Heart left ventricle (tissue), 16 donors: ENCODE measurements around the gene ABCB4. TPM values are rescaled to one million over a fixed set of nuclear protein-coding genes. Genes with fewer than 3 reads are reported as not detected.

Source experiments
- ATAC-seq, 4 donors: fragments of 200-7000 bp; cut with Tn5 transposase; one replicate each; pipeline ENCODE4 v1.9.1; 2020 to 2022; ENCODE audit warnings: moderate library complexity in 4 of 4, mild to moderate bottlenecking in 3 of 4, moderate number of reproducible peaks in 1 of 4
- DNase-seq, 5 donors: peaks; one replicate each; pipeline ENCODE4 v3.0.0-alpha.2; 2020
- H3K27ac ChIP-seq, 12 donors: fragments of 200-600 bp; sonication (generic) in 4 of 12; one replicate each; pipeline versions ENCODE4 v1.5.0 to v1.8.0; 2016 to 2022; ENCODE audit warnings: mild to moderate bottlenecking in 2 of 12
- H3K27me3 ChIP-seq, 9 donors: fragments of 200-600 bp; sonication (generic) in 2 of 9; one replicate each; pipeline versions ENCODE4 v1.5.1 to v1.8.0; 2016 to 2022; ENCODE audit warnings: mild to moderate bottlenecking in 3 of 9
- H3K36me3 ChIP-seq, 9 donors: fragments of 200-600 bp; sonication (generic) in 2 of 9; one replicate each; pipeline versions ENCODE4 v1.5.0 to v1.8.0; 2018 to 2022; ENCODE audit warnings: mild to moderate bottlenecking in 2 of 9
- H3K4me1 ChIP-seq, 12 donors: fragments of 200-600 bp; sonication (generic) in 4 of 12; one replicate each; pipeline versions ENCODE4 v1.5.0 to v1.8.0; 2016 to 2022; ENCODE audit warnings: mild to moderate bottlenecking in 3 of 12
- H3K4me3 ChIP-seq, 12 donors: fragments of 200-600 bp; sonication (generic) in 4 of 12; one replicate each; pipeline versions ENCODE4 v1.5.0 to v1.8.0; 2017 to 2022; ENCODE audit warnings: mild to moderate bottlenecking in 9 of 12, moderate library complexity in 4 of 12
- H3K9me3 ChIP-seq, 12 donors: fragments of 200-600 bp; sonication (generic) in 4 of 12; one replicate each; pipeline versions ENCODE4 v1.5.0 to v1.8.0; 2016 to 2022; ENCODE audit warnings: mild to moderate bottlenecking in 1 of 12
- CTCF ChIP-seq, 12 donors: fragments of 200-600 bp; sonication (generic) in 4 of 12; IDR thresholded peaks; one replicate each; pipeline versions ENCODE4 v1.5.0 to v1.8.0; 2018 to 2022; ENCODE audit warnings: antibody characterized with exemption in 12 of 12, mild to moderate bottlenecking in 5 of 12
- POLR2A ChIP-seq, 2 donors: fragments of 450-650 bp; IDR thresholded peaks; one replicate each; pipeline ENCODE4 v1.6.1; 2017; ENCODE audit warnings: antibody characterized with exemption in 2 of 2, mild to moderate bottlenecking in 2 of 2, moderate library complexity in 2 of 2
- WGBS, 4 donors: extraction: QIAGEN DNeasy Blood & Tissue Kit in 2 of 4; methylation state at CpG; one replicate each; pipeline versions ENCODE4 v1.1.5 to v1.1.7; 2013 to 2018; 5-methylcytosine and 5-hydroxymethylcytosine counted together
- intact Hi-C, 10 donors: fragments of 100-400 bp; cut with DNase I; formaldehyde crosslinking; loops; one replicate each; pipeline versions ENCODE4 v1.11.1 to v1.14.2; 2022
- polyA plus RNA-seq, 2 donors: library from polyadenylated mRNA; stranded (reverse); fragments of 200-250 nt; gene quantifications; one replicate each; pipeline ENCODE4 v1.2.3, GENCODE V29; 2013
- total RNA-seq, 9 donors: library from RNA; depleted of rRNA in 2 of 9; stranded (reverse); fragments of >200 nt in 2 of 9; fragmentation: NEBNext Ultra II Directional in 3 of 9; extraction: Animal tissue kit (Norgen Biotek cat#: 25700) in 3 of 9; gene quantifications; one replicate each; pipeline versions ENCODE4 v1.1.0 to v1.2.4, GENCODE V29; 2016 to 2023
- donor health status: ischemic (EF 13 %, LVEDD 7.1; RV severe dilation, severe dysfunction).
- donor health status: healthy with polysubstance abuse.
- donor health status: DM: no; HTN: yes; CAD: no.
- donor health status: DM: no; HTN: no; CAD: no.
- donor health status: ischemic (EF 25% LVEDD 6.9; RV normal size, moderate dysfunction).
- donor health status: ischemic (EF 25% LVEDD 5.7; RV mildly dilated, moderate dysfunction).
- donor health status: healthy.
- donor health status: DM: yes; HTN: yes; CAD: no.
- donor health status: ischemic (EF 35%, LVEDD 5.7; RV mildly dilated, moderate dysfunction).
- donor health status: nonischemic (EF 11% LVEDD 7.7; RV severe dilation, severe dysfunction).
- donor health status: DM: yes; HTN: yes; CAD: no.
- donor health status: PGD.
- donor health status: ischemic (EF 29% LVEDD 5.4; RV normal size, mild dysfunction).
- donor health status: nonischemic (EF 23%, LVEDD 6.1; RV moderate dilation, normal function).

ABCB4 gene
- total and polyA plus RNA-seq, 11 donors = 0.87 to 9.6 (median 6.8) TPM

GRCh38 chr7:87432536-87432935 is 42.9 kb downstream of the ABCB4 start:
- 86 to 91% (median 90%) methylated on average over 2 of the region's 2 CpGs for WGBS, 4 donors
- Histone ChIP-seq H3K27ac (no peak overlapping the region), H3K27me3 (no peaks in the 10 kb centered on the region), H3K4me3 (no peak overlapping the region), H3K9me3 (no peaks in the 10 kb centered on the region), H3K4me1 (no peaks in the 10 kb centered on the region), H3K36me3 (peaks cover 0 to 35% (median 5%) of the 10 kb centered on the region in 9 donors)
- no peak for DNase-seq
- no peak for TF ChIP-seq CTCF (IDR thresholded peaks at IDR 0.05)
- intact Hi-C loops = no loop called here
- ATAC-seq = no peak

GRCh38 chr7:87427288-87427687 is 48.2 kb downstream of the ABCB4 start:
- ATAC-seq = peak in 3 of 4 donors; percentile 41 to 72 (median 59)
- TF ChIP-seq POLR2A (IDR thresholded peaks at IDR 0.05) = no peak
- TF ChIP-seq CTCF (IDR thresholded peaks at IDR 0.05) = no peak
- Histone ChIP-seq H3K36me3 (peaks cover 0 to 40% (median 5%) of the 10 kb centered on the region in 9 donors), H3K4me1 (no peaks in the 10 kb centered on the region), H3K27ac (no peak overlapping the region), H3K27me3 (no peaks in the 10 kb centered on the region), H3K9me3 (no peaks in the 10 kb centered on the region), H3K4me3 (no peak overlapping the region)
- intact Hi-C loops = no loop called here
- WGBS, 4 donors = 67 to 83% (median 73%) methylated on average over 3 of the region's 3 CpGs
- peak in 2 of 5 donors; percentile 11 to 33 for DNase-seq

GRCh38 chr7:87426160-87426559 is 49.3 kb downstream of the ABCB4 start:
- H3K4me3 ChIP-seq = no peak overlapping the region
- WGBS, 4 donors = 82 to 89% (median 84%) methylated on average over 3 of the region's 3 CpGs
- H3K36me3 ChIP-seq = peaks cover 0 to 36% (median 4%) of the 10 kb centered on the region in 9 donors
- H3K27me3 ChIP-seq = no peaks in the 10 kb centered on the region
- DNase-seq (no peak), ATAC-seq (no peak)
- H3K9me3 ChIP-seq = no peaks in the 10 kb centered on the region
- intact Hi-C loops = no loop called here
- H3K4me1 ChIP-seq = no peaks in the 10 kb centered on the region
- no peak overlapping the region for H3K27ac ChIP-seq
- TF ChIP-seq CTCF (IDR thresholded peaks at IDR 0.05) = no peak
- no peak for TF ChIP-seq POLR2A (IDR thresholded peaks at IDR 0.05)

- ATAC-seq (peak in 1 of 4 donors; percentile 33), DNase-seq (no peak)
- Histone ChIP-seq H3K4me1 (no peaks in the 10 kb centered on the region), H3K36me3 (peaks cover 0 to 25% (median 2%) of the 10 kb centered on the region in 9 donors), H3K9me3 (no peaks in the 10 kb centered on the region), H3K27ac (no peak overlapping the region), H3K4me3 (no peak overlapping the region), H3K27me3 (no peaks in the 10 kb centered on the region)
- intact Hi-C loops = no loop called here
- no peak for TF ChIP-seq POLR2A (IDR thresholded peaks at IDR 0.05)
- no peak for TF ChIP-seq CTCF (IDR thresholded peaks at IDR 0.05)
- 55 to 84% (median 73%) methylated on average over 5 of the region's 5 CpGs for WGBS, 4 donors
These were observed 51.4 kb downstream of the ABCB4 start for GRCh38 chr7:87424075-87424474.
